Panc1 (cell line): Measurements from ENCODE around the gene TPST2.

ENCODE experiments used
- CTCF ChIP-seq: fragments of 450-650 bp; IDR thresholded peaks from 2 replicates; pipeline ENCODE4 v1.5.1; 2017; ENCODE audit warnings: mild to moderate bottlenecking
- REST ChIP-seq, 2 experiments: IDR thresholded peaks; 2 replicates each; pipeline ENCODE4 v1.6.1; 2011 to 2012; ENCODE audit warnings: low read depth in 2 of 2, control low read depth in 1 of 2, low read length in 1 of 2, mild to moderate bottlenecking in 1 of 2, moderate library complexity in 1 of 2; ENCODE audit not compliant: insufficient read depth in 1 of 2

GRCh38 chr22:26610072-26610958, 20.4 kb upstream of the TPST2 start:
- no peak for TF ChIP-seq CTCF
- no peak for TF ChIP-seq REST (IDR thresholded peaks at IDR 0.05; ENCODE audit: insufficient read depth in 1 of 2, low read depth in 2 of 2, low read length in 1 of 2)
